Measurements from ENCODE around the gene ERMP1.

GRCh38 chr9:5818424-5819142, 14.3 kb downstream of the ERMP1 start:
- TF ChIP-seq POLR2A (IDR thresholded peaks at IDR 0.05; ENCODE audit: low read length) (no peak), GATA1 (IDR thresholded peaks at IDR 0.05; ENCODE audit: low read depth, low read length) (no peak)

All from erythroblast (primary cell).